ENCODE results near the gene TUBGCP3.

GRCh38 chr13:112467236-112467635 is 120.7 kb downstream of the TUBGCP3 start:
- no peak for TF ChIP-seq CTCF (IDR thresholded peaks at IDR 0.05)
- TF ChIP-seq POLR2A (IDR thresholded peaks at IDR 0.05) = no peak
